Endodermal cell (in vitro differentiated cells): Measurements from ENCODE around the gene AQP5. TPM values are rescaled to one million over a fixed set of nuclear protein-coding genes. Genes with fewer than 3 reads are reported as not detected.

Source experiments
- DNase-seq: peaks from one replicate; pipeline ENCODE4 v3.0.0-alpha.2; 2017
- H3K27ac ChIP-seq: 2 replicates; pipeline ENCODE4 v1.5.1; 2013; ENCODE audit warnings: mild to moderate bottlenecking, low read depth, low read length, moderate library complexity
- H3K27me3 ChIP-seq: 2 replicates; pipeline ENCODE4 v1.6.1; 2013; ENCODE audit warnings: mild to moderate bottlenecking, low read length, moderate library complexity; ENCODE audit not compliant: insufficient read depth, control insufficient read depth, poor library complexity, severe bottlenecking
- H3K36me3 ChIP-seq: 2 replicates; pipeline ENCODE4 v1.7.0; 2013; ENCODE audit warnings: mild to moderate bottlenecking, low read length, moderate library complexity; ENCODE audit not compliant: control insufficient read depth, insufficient read depth
- H3K4me1 ChIP-seq: one replicate; pipeline ENCODE4 v1.7.0; 2013; ENCODE audit warnings: low read length; ENCODE audit not compliant: control insufficient read depth, insufficient read depth
- H3K4me3 ChIP-seq: 2 replicates; pipeline ENCODE4 v1.5.1; 2013; ENCODE audit warnings: mild to moderate bottlenecking, low read length, moderate library complexity
- H3K9ac ChIP-seq: 2 replicates; pipeline ENCODE4 v1.6.1; 2013; ENCODE audit warnings: mild to moderate bottlenecking, low read length, moderate library complexity; ENCODE audit not compliant: poor library complexity, severe bottlenecking; ENCODE audit errors: extremely low read depth
- H3K9me3 ChIP-seq: 2 replicates; pipeline ENCODE4 v1.6.1; 2013; ENCODE audit warnings: mild to moderate bottlenecking, low read length, moderate library complexity; ENCODE audit not compliant: control insufficient read depth
- H3K27ac Mint-ChIP-seq: 2 replicates; pipeline ENCODE4 v1.8.0; 2020; ENCODE audit warnings: mixed read lengths
- H3K27me3 Mint-ChIP-seq: 2 replicates; pipeline ENCODE4 v1.8.0; 2021; ENCODE audit warnings: mild to moderate bottlenecking, mixed read lengths; ENCODE audit not compliant: insufficient read depth
- H3K36me3 Mint-ChIP-seq: 2 replicates; pipeline ENCODE4 v1.8.0; 2020; ENCODE audit warnings: low read depth, mixed read lengths
- H3K4me1 Mint-ChIP-seq: 2 replicates; pipeline ENCODE4 v1.8.0; 2020; ENCODE audit warnings: mixed read lengths
- H3K4me3 Mint-ChIP-seq: 2 replicates; pipeline ENCODE4 v1.8.0; 2020; ENCODE audit warnings: mild to moderate bottlenecking, moderate library complexity, mixed read lengths
- H3K9me3 Mint-ChIP-seq: 2 replicates; pipeline ENCODE4 v1.8.0; 2020; ENCODE audit warnings: mild to moderate bottlenecking, mixed read lengths
- CTCF ChIP-seq: fragments of 200-600 bp; sonication (generic); conservative IDR thresholded peaks from 2 replicates; pipeline ENCODE4 v1.5.0; 2021; ENCODE audit warnings: antibody characterized with exemption, mild to moderate bottlenecking
- WGBS, 2 experiments: methylation state at CpG; one replicate each; pipeline versions ENCODE4 v1.1.5 to v1.1.7; 2013; ENCODE audit warnings: missing lambda C conversion rate in 2 of 2, mixed read lengths in 1 of 2; ENCODE audit not compliant: insufficient coverage in 1 of 2, insufficient read length in 1 of 2; 5-methylcytosine and 5-hydroxymethylcytosine counted together
- total RNA-seq, 2 donors: library from RNA; stranded (reverse); fragmentation: NEBNext Ultra II Directional in 1 of 2; extraction: Animal tissue kit (Norgen Biotek cat#: 25700) in 1 of 2; gene quantifications; 2 replicates in 1 of 2; 3 replicates in 1 of 2; pipeline ENCODE4 v1.2.1, GENCODE V29; 2021

The AQP5 gene
- total RNA-seq, 2 donors from 2014 or later = 0.62 to 0.77 TPM

- Histone ChIP-seq H3K36me3 (no peaks in the 10 kb centered on the region), H3K4me3 (no peak overlapping the region), H3K9ac (no peak overlapping the region), H3K4me1 (peaks cover 5% of the 10 kb centered on the region), H3K27ac (no peak overlapping the region), H3K27me3 (peaks cover 80% of the 10 kb centered on the region), H3K9me3 (no peaks in the 10 kb centered on the region)
- DNase-seq = no peak
- Mint-ChIP-seq H3K36me3 (no peaks in the 10 kb centered on the region), H3K4me1 (peaks cover 23% of the 10 kb centered on the region), H3K27ac (no peak overlapping the region), H3K27me3 (peaks cover 89% of the 10 kb centered on the region), H3K9me3 (no peaks in the 10 kb centered on the region), H3K4me3 (no peak overlapping the region)
- WGBS, 2 experiments = 89 to 90% methylated on average over 2 to 6 of the region's 6 CpGs
- no peak for TF ChIP-seq CTCF
These were observed 4.8 kb upstream of the AQP5 start for GRCh38 chr12:49956663-49957569.

- Histone ChIP-seq H3K9ac (no peak overlapping the region), H3K4me1 (peaks cover 5% of the 10 kb centered on the region), H3K36me3 (no peaks in the 10 kb centered on the region), H3K27ac (no peak overlapping the region), H3K27me3 (peaks cover 83% of the 10 kb centered on the region), H3K4me3 (no peak overlapping the region), H3K9me3 (no peaks in the 10 kb centered on the region)
- Mint-ChIP-seq H3K27ac (no peak overlapping the region), H3K4me1 (peaks cover 23% of the 10 kb centered on the region), H3K27me3 (peaks cover 89% of the 10 kb centered on the region), H3K4me3 (no peak overlapping the region), H3K36me3 (no peaks in the 10 kb centered on the region), H3K9me3 (no peaks in the 10 kb centered on the region)
- no peak for TF ChIP-seq CTCF
- DNase-seq = no peak
These were observed 4.1 kb upstream of the AQP5 start for GRCh38 chr12:49957570-49957967.

- TF ChIP-seq CTCF = no peak
- H3K27me3 ChIP-seq = peaks cover 93% of the 10 kb centered on the region
- no peak overlapping the region for H3K27ac Mint-ChIP-seq
- H3K36me3 ChIP-seq = no peaks in the 10 kb centered on the region
- WGBS, 2 experiments = 33 to 38% methylated on average over 7 to 11 of the region's 11 CpGs
- H3K4me3 Mint-ChIP-seq = peak overlapping the region; percentile 25
- no peaks in the 10 kb centered on the region for H3K36me3 Mint-ChIP-seq
- no peak overlapping the region for H3K9ac ChIP-seq
- H3K4me1 ChIP-seq = no peaks in the 10 kb centered on the region
- no peak overlapping the region for H3K27ac ChIP-seq
- no peaks in the 10 kb centered on the region for H3K9me3 Mint-ChIP-seq
- H3K4me1 Mint-ChIP-seq = peaks cover 14% of the 10 kb centered on the region
- peaks cover 92% of the 10 kb centered on the region for H3K27me3 Mint-ChIP-seq
- no peaks in the 10 kb centered on the region for H3K9me3 ChIP-seq
- DNase-seq = peak; percentile 86
- H3K4me3 ChIP-seq = no peak overlapping the region
These were observed 1.8 kb upstream of the AQP5 start for GRCh38 chr12:49959685-49960473.
